ENCODE results near the gene FEN1. TPM values are rescaled to one million over a fixed set of nuclear protein-coding genes. Genes with fewer than 3 reads are reported as not detected.

FEN1 gene
- total and polyA plus RNA-seq, 2 of the 8 experiments (the other 6 are each of a cell fraction or from before 2014, with no cell fraction given): 52.6 to 86.1 TPM

GRCh38 chr11:61778357-61778886, 14.3 kb upstream of the FEN1 start (continued):
- TF ChIP-seq GABPA (IDR thresholded peaks at IDR 0.05; ENCODE audit: borderline replicate concordance, insufficient read depth, low read length): no peak
- TF ChIP-seq FOSL1 (IDR thresholded peaks at IDR 0.05; ENCODE audit: insufficient read depth, low read depth, low read length): no peak
- TF ChIP-seq MAFK (IDR thresholded peaks at IDR 0.05; ENCODE audit: low read depth, low read length): no peak
- TF ChIP-seq E2F6 (IDR thresholded peaks at IDR 0.05): no peak
- no peak for TF ChIP-seq RAD21 (IDR thresholded peaks at IDR 0.05 in 1 of 2, conservative IDR thresholded peaks at IDR 0.05 in 1 of 2; ENCODE audit: low read depth in 2 of 2, low read length in 2 of 2)
- TF ChIP-seq SIN3A (conservative IDR thresholded peaks at IDR 0.05 in 1 of 2, IDR thresholded peaks at IDR 0.05 in 1 of 2; ENCODE audit: low read depth in 1 of 2, low read length in 2 of 2): no peak
